Left renal pelvis (tissue), 4 donors: ENCODE results near the gene TMEM140. TPM values are rescaled to one million over a fixed set of nuclear protein-coding genes. Genes with fewer than 3 reads are reported as not detected.
"Not testable (repeated sequence)": the region's sequence is repeated elsewhere in the genome, so short reads cannot be mapped to it uniquely, and the experiment has no call there.

Source experiments
- DNase-seq, 4 donors: peaks; one replicate each; pipeline ENCODE4 v3.0.0-alpha.2; 2013; ENCODE audit warnings: low read depth in 4 of 4, low spot score in 3 of 4
- polyA plus RNA-seq, 4 donors: library from polyadenylated mRNA; unstranded; fragments of 120-200 nt; gene quantifications; one replicate each; pipeline ENCODE4 v1.2.1, GENCODE V29; 2013; ENCODE audit not compliant: insufficient read length in 4 of 4

TMEM140 gene
- polyA plus RNA-seq, 4 donors = 10.9 to 33.6 (median 23.9) TPM

DNA sequence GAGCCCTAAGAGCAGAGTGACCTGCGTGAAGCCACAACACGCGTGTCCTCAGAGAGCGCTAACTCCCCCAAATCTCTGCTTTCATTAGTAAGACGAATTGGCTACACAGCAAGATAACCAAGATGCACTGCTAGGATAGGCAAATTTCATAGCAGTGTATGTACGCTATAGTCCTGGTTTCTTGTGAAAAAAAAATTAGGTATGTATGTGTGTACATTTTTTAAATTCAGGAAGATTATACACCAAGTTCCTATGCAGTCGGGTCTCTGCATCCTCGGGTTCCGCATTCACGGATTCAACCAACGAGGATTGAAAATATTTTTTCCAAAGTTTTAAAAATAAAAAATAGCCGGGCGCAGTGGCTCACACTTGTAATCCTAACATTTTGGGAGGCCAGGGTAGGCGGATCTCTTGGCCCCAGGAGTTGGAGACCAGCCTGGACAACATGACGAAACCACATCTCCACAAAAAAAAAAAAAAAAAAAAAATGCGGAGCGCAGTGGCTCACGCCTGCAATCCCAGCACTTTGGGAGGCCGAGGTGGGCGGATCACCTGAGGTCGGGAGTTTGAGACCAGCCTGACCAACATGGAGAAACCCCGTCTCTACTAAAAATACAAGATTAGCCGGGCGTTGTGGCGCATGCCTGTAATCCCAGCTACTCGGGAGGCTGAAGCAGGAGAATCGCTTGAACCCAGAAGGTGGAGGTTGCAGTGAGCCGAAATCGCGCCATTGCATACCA, 64.2 kb downstream of the TMEM140 start:
- DNase-seq = not testable (repeated sequence)

DNA sequence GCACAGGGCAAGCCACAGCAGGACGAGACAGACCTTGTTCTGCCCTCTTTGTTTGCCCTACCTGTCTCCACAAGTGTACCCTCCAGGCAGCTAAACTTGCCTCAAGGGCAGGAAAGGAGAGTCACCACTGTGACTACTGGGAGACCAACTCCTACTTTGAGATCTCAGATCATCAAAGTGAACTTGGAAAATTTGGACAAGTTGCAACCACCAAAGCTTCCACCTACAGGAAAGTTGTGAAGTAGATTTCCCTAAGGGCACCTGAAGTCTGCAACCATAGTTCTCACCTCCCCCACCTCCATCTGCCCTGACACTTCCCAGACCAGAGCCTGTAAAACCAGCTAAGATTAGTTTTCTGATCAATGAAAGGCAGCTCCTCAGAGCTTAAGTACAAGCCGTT, 66.0 kb downstream of the TMEM140 start:
- DNase-seq = no peak

DNA sequence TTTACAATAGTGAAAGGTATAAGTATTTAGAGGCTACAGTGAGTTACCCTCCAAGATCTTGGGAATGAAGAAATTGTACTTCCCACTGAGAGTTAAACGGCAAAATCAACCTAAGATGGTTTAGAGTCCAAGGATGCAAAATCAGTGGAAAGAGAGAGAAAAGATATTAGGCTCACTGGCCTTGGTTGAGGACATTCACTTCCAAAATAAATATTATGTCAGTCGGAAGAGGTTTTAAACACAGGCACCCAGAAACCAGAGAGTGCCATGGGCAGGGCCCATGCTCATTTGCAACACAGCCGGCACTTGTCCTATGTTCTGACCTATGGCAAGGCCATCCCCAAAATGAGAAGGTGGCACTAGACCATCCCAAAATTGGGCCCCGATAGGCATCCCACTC, 67.3 kb downstream of the TMEM140 start:
- no peak for DNase-seq

DNA sequence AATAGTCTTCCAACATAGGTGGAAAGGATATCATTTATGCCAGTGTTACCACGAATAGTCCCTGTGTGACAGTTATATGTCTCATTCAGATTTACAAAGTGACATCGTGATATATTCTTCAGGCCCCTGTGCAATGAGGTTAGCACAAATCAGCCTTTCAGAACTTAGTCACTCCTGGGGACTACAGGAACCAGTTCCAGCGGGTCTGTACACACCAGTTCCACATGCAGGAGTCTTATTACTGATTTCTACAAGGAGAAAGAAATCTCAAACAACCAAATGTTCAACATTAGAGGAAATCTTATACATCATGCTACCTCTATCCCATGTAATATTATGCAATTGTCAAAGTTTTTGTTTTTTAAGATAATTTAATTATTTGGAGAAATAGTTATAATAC, 67.8 kb downstream of the TMEM140 start:
- DNase-seq = no peak

Other genes with a start within 250 kb of the TMEM140 start
- gene AGBL3, start 161.6 kb upstream of the TMEM140 start, polyA plus RNA-seq = 10 to 100 TPM in 2 of 4 donors, 1 to 10 TPM in 2; 5.7 to 16.2 (median 10.0) TPM
- 10 to 100 TPM; 39.6 to 68.5 (median 58.5) TPM for gene CYREN, start 22.6 kb downstream of the TMEM140 start, polyA plus RNA-seq
- gene WDR91, start 63.5 kb downstream of the TMEM140 start, polyA plus RNA-seq = 10 to 100 TPM; 16.3 to 58.5 (median 44.7) TPM
- gene STRA8, start 85.8 kb downstream of the TMEM140 start, polyA plus RNA-seq = under 1 TPM in 2 of 4 donors, not detected in 2; 0.17 to 0.21 TPM